HG03064 (cell line): ENCODE results near the gene GRIP2.

Source experiments
- ATAC-seq: cut with Tn5 transposase; IDR thresholded peaks from one replicate; pipeline ENCODE4 v1.9.1; 2021; ENCODE audit warnings: low read depth; ENCODE audit not compliant: unreplicated experiment

The GRIP2 gene

GRCh38 chr3:14440531-14441239, 99.5 kb downstream of the GRIP2 start:
- ATAC-seq: no peak

GRCh38 chr3:14440168-14440518, 100.0 kb downstream of the GRIP2 start:
- no peak for ATAC-seq

GRCh38 chr3:14439501-14440167, 100.5 kb downstream of the GRIP2 start:
- no peak for ATAC-seq
